ENCODE data around the gene FTCDNL1.

FTCDNL1 gene

DNA sequence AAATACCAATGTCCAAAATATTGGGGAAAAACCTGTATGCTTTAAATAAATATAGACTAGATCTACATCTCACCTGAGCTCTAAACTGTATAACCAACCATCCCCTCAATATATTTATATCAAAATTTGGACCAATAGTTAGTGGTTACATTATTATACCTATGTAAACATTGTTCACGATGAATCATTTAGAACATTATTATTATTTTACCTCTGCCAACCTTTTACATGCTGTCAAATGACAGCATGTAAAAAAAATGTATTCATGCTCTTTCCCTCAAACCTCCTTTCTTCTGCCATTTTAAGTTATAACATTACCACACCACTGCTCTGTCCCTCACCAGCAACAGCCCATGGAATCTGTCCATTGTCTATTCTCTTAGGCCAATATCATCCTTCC, 9.6 kb downstream of the FTCDNL1 start:
- no peak for DNase-seq

DNA sequence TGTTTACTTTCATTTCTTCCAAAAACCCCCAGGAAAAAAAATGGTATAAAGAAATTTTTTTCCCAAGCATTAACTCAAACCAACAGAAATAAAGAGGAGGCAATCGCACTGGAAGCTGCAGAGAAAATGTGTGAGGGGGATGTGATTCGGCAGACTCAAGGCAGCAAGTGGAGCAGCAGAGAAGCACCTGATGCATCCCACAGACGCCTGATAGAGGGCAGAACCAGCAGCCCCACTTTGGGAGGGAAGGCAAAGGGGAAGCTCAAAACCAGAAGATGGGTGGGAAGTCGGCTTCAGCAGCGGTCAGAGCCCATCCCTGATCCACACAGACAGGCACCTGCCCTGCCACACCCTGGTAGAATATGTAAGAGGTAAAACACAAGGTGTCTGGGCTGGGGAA, 12.6 kb downstream of the FTCDNL1 start:
- DNase-seq, result no peak

DNA sequence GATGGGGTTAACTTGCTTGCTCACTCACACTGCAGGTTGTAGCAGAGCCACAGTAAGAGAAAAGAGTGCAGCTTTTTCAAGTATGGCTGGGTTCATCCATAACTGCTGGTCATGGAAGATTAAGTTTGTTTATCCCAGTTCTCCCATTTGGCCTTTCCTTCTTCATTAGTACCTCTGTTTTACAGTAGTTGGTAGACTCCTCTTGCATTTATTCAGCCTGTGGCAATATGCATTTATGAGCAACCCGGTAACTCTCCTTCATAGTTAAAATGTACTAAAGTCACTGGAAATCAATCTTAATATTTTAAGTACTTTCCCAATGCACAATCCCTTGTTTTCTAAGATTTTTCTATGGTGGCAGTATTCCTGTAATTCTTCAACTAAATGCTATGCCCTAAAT, 14.0 kb downstream of the FTCDNL1 start:
- no peak for DNase-seq

DNA sequence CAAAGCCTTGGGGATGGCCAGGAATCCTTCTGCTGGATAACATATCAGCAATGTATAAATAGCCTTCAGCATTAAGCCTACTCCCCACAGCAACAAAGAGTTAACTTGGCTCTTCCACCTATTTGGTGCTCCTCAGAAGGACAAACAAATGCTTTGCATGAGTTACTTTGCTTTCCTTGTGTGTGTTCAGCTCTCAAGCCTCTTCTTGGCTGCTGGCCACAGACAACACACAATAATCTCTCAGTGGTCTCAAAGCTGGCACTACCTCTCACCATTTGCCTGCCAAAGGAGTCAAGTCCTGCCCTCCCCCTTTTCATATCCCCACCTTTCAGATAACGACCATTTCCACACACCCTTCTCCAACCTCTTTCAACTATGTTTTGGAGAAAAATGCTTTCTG, 17.5 kb downstream of the FTCDNL1 start:
- no peak for DNase-seq

DNA sequence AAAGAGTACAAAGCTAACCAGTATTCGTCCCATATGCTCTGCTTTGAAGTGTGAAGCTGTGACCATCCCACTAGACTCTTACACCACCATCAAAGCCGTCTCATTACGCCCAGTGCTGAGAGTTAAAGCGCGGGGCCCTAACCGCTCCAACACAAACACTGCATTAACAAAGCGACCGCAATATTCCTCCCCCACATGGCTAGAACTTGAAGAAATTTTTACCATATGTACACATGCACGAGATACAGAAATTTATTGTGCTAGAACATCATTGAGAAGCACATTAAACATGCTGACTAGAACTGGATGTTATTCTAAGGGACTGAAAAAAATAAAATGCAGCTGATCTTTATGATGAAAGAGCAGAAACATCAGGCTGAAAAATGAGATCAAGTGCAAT, 20.5 kb downstream of the FTCDNL1 start:
- DNase-seq, result no peak

DNA sequence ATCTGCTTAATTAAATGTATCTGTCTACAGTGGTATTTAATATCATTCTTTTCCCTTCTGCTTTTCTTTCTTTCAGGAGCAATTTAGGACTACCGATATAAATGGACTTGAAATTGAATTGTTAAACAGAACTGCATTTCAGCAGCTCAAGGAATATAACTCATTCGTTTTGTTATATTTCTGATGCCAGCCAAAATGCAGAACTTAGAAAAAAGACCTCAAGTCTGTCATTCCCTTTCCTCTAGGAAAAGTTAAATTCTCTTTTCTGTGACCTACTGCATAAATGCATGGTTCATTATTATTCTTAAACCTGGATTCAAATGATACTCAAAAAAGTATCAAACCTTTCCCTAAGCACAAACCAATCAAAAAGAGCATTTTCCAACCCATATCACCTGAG, 21.4 kb downstream of the FTCDNL1 start:
- no peak for DNase-seq

DNA sequence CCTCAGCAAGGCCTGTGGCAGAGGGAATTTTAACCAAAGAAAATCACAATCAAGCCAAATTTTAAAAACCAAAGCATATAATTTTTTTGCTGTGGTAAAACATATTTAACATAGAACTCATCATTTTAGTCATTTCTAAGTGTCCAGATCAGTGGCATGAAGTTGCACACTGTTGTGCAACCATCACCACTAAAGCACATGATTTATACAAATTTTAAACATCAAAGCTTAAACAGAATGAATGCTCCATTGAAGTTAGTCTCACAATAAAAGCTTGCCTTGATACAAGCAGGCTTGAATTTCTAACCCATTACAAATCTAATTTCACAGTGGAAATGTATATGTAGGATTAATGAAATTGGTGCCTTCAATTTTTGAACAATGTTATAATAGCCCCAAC, 31.2 kb downstream of the FTCDNL1 start:
- no peak for DNase-seq

DNA sequence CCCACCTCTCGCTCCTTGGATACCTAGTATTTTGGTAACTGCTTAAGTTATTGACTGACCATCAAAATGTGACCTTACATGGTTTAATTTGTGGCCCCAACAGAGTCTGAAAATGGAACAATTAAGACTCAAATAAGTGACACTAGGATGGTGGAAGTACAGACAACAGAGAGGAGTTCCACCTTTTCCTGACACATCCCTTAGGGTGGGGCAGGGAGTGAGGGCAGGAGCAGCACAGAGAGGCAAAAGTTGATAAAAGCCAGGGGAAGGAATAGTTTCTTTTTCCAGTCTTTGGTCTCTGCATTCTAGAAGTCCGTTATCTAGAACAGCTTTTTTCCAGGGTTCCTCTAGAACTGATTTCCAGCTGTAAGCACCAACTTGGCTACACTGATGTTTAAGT, 32.2 kb downstream of the FTCDNL1 start:
- no peak for DNase-seq

DNA sequence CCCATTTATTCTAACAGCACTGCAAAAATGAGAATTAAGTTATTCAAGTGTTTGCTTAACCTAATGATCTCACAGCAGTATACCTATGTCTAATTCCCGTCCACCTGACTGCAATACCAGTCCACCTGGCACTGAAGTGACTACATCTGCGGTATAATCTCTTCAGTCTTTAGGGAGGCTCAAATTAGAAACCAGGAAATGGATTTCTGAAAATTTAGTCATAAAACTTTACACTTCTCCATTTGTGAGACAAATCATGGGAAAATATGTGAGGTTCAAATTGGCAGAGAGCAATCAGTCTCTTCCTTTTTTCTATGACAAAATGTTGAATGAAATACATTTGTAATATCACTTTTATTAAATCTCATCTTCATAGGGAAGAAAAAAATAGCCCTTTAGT, 33.0 kb downstream of the FTCDNL1 start:
- no peak for DNase-seq

DNA sequence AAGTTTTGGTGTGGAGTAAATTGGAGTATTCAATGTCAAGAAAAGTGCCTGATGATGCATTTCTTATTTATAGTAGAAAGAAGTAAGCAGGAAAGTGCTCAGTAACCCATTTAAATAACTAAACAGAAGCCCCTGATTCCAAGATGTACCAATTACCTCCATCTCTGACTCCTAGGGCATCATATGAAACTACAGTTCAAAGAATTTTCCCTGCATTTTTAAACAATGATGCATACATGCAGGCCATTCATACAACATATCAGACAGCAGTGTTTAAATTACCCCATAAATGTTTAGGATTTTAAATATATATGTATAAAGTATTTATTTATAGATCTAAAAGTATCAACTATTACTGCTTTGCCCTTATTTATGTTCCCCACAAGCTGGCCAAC, 36.2 kb downstream of the FTCDNL1 start:
- no peak for DNase-seq

DNA sequence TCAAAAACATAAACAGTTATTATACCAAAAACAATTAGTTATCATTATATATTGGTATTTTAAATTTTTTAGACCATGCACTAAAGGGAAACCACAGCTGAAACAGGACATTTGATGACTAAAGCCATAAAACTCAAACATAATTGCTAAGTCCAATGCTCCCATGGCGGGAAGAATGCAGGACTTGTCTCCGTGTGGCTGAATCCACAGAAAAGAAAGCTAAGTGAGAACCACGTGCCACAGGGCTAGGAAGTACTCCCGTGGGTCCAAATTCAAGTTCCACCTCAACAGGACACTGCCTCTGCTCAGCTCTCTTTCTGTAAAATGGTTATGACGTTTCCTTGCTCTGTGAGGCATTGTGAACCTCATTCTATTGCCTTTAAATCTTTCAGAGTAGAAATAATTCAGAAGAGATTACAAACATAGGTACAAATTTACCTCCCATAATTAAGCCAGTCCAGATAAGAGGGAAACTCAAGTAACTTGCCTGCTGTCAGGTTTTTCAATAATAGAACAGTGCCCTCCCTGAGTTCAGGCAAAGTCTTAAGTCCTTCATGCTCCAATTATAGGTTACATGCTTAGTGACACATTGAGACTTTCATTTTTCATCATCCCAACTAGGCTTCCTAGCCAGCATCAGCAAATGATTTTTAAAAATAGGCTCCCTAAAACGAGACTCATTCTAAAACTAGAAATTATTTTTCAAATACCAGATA, 36.7 kb downstream of the FTCDNL1 start:
- DNase-seq, result no peak

DNA sequence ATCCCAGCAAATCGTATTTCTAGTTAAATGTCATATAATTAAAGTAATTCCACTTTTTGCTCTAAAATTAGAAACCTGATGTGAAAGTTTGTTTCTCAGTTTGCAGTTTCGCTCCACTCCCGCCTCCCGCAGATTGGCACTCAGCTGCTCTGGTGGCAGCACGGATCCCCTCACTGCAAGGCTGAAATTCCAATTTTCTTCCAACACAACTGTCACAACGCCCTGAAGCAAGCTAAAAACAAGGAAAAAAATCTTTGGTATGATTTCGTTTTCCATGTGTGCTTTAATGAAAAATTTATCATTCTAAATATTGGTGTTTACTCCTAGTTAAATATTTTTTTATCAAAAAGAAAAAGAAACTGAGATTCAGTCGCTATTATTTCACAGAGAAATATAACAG, 38.5 kb downstream of the FTCDNL1 start:
- DNase-seq, result no peak

DNA sequence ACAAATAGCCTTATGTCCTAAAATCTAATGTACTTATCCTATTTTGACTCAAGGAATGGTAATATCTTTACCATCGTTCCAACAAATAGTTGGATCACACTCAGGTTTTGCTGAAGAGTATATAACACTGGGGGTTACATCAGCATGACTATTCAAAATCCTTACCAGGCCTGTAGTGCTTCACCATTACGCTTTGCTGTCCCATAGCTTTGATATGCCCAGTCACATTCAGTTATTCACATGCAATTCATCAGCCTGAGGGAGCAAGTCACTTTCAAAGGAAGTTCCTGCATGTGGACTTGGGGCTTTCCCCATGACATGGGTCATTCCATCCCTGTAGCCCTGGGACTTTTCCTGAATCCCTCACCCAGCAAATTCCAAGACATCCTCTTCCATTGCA, 39.6 kb downstream of the FTCDNL1 start:
- no peak for DNase-seq

DNA sequence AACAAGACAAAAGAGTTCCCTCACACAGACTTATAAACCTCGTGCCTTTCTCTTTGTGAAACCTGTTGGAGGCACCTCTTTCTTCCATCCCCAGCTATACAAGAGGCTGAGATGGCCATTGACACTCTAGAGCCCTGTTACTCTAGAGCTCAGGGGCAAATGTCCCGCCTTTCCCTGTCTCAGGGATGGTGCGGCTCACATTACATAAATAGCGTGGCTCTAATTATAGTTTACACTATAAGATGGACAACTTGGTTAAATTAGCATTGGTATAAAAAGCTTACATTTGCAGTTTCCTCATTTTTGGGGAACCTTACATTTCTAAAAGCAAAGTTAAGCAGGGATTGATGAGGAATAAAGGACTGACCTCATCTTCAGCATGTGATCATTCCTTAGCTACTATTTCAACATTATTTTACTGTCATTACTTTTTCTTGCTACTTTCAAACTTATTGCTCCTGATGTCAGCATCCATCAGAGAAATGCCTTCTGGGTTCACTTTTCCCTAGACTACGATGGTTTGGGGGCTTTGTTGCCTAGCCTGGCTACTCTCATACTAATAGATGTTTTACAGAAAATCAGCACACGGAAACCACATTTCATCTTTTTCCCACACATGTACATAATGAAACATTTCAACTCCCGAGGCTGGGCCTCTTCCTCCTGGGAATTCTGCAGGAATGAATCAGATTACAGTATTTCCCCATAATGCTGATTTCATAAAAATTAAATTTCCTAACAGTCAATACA, 40.4 kb downstream of the FTCDNL1 start:
- no peak for DNase-seq

DNA sequence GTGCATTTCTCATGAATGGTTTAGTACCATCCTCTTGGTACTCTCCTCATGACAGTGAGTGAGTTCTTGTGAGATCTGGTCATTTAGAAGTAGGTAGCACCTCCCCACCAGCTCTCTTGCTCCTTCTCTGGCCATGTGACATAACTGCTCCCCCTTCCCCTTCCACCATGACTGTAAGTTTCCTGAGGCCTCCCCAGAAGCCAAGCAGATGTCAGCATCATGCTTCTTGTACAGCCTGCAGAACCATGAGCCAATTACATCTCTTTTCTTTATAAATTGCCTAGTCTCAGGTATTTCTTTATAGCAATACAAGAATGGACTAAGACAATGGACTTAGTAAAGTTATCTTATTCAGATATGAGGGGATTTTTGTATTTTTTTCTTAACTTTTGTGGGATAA, 43.0 kb downstream of the FTCDNL1 start:
- no peak for DNase-seq

DNA sequence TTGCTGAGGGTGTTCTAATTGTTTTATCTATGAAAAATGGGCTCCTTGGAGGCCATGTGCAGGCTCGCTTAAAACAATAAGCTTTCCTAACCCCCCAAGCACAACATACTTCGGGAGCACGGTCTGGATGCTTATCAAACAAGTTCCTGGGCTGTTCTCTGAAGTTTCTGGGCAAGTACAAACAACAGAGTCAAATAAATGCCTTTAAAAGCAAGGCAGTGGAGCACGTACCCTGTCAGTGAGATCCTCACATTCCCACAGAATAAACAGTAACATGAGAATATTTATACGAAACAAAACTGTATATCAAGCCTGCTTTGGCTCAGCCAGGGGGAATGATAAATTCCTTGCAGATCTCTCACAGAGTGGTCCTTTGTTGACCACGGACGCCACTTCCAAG, 44.8 kb downstream of the FTCDNL1 start:
- DNase-seq, result no peak

DNA sequence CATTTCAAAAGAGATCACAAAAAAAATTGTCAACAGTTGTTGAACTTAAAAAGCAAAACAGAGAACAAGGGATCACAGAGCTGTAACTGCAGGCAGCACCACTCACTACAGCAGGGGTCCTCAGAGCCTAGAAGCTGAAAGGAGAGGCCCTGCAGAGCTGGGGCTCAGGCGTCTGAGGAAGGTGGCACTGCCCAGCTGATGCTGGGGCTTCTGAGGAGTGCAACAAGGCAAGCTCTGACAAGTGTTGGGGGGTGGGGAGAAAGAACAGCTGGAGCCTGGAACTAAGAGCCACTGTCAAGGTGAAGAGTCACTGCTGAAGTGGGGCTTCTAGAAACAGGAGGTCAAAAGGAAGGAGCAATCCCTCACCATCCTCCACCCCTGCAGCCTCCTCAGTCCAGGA, 46.2 kb downstream of the FTCDNL1 start:
- DNase-seq, result no peak

DNA sequence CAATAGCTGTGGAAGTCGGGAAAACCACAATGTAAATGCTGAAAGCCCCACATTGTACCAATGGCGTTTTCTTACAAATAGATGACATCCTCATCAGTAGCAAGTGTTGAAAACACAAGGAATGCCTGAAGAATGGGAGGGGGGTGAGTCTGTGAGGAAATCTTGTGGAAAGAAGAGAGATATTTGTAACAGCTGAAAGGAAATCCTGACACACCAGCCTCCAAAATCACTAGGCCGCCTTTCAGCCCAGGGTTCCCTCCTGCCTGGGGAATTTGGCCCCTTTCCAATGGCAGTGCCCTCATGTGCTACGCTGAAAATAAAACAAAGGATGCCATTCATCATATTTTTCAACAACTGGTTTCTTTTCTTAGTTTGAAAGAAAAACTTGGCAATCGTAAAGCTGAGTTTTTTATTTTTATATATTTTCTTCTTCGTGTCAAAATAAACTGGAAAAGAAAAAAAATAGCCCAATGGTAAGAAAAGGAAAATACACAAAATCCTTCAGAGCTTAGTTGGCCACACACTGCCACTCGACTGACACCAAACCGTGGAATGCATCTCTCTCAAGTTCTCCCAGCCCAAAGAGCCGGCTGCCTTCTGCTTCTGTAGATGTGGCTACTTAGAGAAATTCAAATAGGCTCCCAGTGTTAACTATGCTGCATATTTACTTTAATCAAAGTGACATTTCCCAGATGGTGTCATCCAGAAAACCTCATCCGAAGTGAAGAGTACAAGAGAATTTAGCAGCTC, 52.0 kb downstream of the FTCDNL1 start:
- no peak for DNase-seq

DNA sequence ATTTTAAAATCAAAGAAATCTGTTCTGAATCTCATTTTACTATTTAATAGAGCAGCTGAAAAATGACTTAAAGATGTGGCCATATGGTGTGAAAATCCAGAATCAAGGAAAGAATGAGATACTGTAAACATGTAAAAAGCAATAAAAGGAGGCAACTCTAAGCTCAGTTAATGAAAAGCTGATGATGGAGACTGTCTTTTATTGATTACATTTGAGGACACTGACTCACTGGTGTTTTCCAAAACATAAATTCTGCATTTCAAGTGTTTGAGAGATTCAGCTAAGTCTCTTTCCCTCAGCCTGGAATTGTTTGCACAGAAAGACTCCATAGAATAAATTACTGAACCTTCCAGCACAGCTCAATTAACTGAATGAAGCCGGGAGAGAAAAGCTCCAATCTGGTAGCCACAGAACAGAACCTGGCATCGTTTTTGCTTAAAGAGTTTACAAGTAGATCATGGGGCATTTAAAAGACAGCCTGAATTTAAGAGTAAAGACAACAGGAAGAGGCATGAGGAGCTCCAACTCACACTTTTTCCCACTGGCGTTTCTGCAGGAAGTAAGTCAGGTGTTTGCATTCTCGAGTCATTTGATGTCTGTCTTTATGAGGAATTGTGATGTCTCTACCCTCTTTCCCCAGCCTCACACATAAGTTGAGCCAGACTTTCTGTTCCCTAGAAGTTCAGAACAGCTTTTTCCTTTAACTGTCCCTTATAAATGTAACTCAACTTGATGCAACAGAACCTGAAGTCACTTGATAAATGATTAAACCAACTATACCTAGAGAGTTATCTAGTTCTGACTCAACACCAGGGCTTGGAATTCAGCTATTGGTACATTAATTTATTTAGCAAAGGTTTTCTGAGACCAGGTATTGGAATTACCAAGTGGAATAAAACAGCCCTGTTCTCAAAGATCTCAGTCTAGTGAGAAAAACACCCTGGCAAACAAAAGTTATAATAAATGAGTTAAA, 53.3 kb downstream of the FTCDNL1 start:
- DNase-seq, result no peak

DNA sequence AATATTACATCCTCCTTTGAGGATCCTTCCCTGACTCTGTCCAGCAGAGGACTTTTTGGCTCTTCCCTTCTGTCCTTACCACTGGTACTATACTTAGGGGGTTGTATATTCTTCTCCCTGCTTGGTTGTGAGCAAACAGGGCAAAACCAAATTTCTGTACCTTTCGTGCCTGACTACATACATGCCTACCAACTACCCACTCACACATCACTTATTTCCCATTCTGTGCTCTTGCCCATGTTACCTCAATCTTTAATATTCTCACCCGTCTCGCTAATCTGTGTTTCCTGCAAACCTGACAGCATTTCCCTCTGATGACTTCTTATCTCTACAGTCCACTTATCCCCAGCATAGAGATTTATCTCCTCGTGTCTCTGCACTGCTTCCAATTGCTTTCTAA, 58.6 kb downstream of the FTCDNL1 start:
- DNase-seq, result no peak

DNA sequence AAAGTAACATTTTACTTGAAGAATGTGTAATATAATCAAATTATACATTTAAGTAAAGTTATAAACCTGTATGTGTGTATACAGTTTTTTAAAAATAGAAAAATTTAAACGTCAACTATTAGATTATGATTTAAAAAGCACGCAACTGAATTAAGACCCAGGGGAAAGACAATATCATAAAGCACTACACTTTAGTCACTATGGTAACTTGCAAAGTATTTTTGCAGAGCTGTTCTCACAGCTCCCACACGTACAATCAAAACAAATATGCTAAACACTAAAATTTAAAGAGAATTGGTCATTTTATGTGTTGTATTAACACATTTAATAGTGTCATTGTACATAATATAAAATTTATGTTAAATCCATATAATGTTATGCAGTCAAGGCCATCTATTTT, 59.7 kb downstream of the FTCDNL1 start:
- no peak for DNase-seq

DNA sequence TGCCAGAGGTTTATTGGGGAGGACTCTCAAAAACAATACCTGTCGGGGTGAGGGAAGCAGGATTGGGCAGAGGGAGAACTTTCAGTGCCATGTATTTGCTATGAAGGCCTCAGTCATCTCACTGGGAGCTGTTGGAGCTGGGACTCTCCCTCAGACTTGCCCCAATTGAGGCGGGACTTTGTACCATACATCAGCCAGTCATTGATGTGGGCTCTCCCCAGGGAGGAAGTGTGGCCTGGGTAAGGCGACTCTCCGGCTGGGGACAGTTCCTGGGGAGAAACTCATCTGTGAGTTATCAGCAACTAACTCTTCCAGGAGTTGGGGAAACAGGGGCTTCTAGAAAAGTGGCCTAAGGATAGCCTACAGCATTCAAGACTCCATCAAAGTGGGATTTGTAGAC, 66.5 kb downstream of the FTCDNL1 start:
- DNase-seq, result no peak

DNA sequence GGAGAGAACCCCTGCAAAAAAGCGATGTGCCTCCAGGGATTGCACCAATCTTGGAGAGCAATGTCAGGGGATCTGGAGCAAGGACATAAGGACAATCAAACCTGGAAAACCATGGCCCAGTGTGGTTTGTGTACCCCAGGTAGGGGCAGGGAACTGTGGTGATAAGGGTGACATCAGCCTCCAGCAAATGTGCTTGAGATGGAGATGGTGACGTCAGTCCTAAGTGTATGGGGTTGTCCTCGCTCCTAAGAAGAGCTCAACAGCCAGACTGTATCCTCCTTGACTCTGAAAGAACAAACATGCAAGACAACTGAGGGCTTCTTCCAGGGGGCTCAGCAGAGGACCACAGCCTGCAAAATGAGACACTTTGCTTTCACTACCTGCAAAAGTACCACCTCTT, 71.4 kb downstream of the FTCDNL1 start:
- no peak for DNase-seq
